MM.1S (cell line): ENCODE results near the gene HSF2BP.
"Not testable (repeated sequence)": the region's sequence is repeated elsewhere in the genome, so short reads cannot be mapped to it uniquely, and the experiment has no call there.

Experiments
- DNase-seq: peaks from one replicate; pipeline ENCODE4 v3.0.0-alpha.2; 2015
- H2AFZ ChIP-seq: fragments of 300-600 bp; sonication (generic); 2 replicates; pipeline ENCODE4 v1.6.0; 2016; ENCODE audit warnings: antibody characterized with exemption, low read length
- H3F3A ChIP-seq: fragments of 300-600 bp; sonication (generic); 2 replicates; pipeline ENCODE4 v1.6.1; 2016; ENCODE audit warnings: mild to moderate bottlenecking, antibody characterized with exemption, low read length, moderate library complexity, mixed read lengths; ENCODE audit not compliant: insufficient read depth
- H3K27ac ChIP-seq: fragments of 300-600 bp; sonication (generic); 2 replicates; pipeline ENCODE4 v1.5.1; 2016; ENCODE audit warnings: mild to moderate bottlenecking, low read length
- H3K27me3 ChIP-seq: fragments of 300-600 bp; sonication (generic); replicated peaks from 2 replicates; pipeline ENCODE4 v1.6.0; 2016; ENCODE audit warnings: low read length; ENCODE audit not compliant: insufficient read depth
- H3K36me3 ChIP-seq: fragments of 300-600 bp; sonication (generic); replicated peaks from 2 replicates; pipeline ENCODE4 v1.6.1; 2016; ENCODE audit warnings: mild to moderate bottlenecking, low read length, mixed read lengths; ENCODE audit not compliant: insufficient read depth
- H3K4me1 ChIP-seq: fragments of 300-600 bp; sonication (generic); 2 replicates; pipeline ENCODE4 v1.6.1; 2016; ENCODE audit warnings: low read length, mixed read lengths
- H3K4me2 ChIP-seq: fragments of 300-600 bp; sonication (generic); 2 replicates; pipeline ENCODE4 v1.6.0; 2016; ENCODE audit warnings: low read depth, low read length
- H3K4me3 ChIP-seq: fragments of 300-600 bp; sonication (generic); 2 replicates; pipeline ENCODE4 v1.5.1; 2016; ENCODE audit warnings: low read length, mixed read lengths
- H3K79me2 ChIP-seq: fragments of 300-600 bp; sonication (generic); 2 replicates; pipeline ENCODE4 v1.6.1; 2016; ENCODE audit warnings: mixed run types, low read length, mixed read lengths
- H3K9ac ChIP-seq: fragments of 300-600 bp; sonication (generic); 2 replicates; pipeline ENCODE4 v1.6.1; 2016; ENCODE audit warnings: low read length, mixed read lengths
- H3K9me2 ChIP-seq: fragments of 300-600 bp; sonication (generic); replicated peaks from 2 replicates; pipeline ENCODE4 v1.6.1; 2016; ENCODE audit warnings: mild to moderate bottlenecking, low read length, mixed read lengths; ENCODE audit not compliant: insufficient read depth
- H3K9me3 ChIP-seq: fragments of 300-600 bp; sonication (generic); replicated peaks from 2 replicates; pipeline ENCODE4 v1.6.1; 2016; ENCODE audit warnings: mild to moderate bottlenecking, low read length, mixed read lengths; ENCODE audit not compliant: insufficient read depth
- H4K20me1 ChIP-seq: fragments of 300-600 bp; sonication (generic); 2 replicates; pipeline ENCODE4 v1.6.1; 2016; ENCODE audit warnings: mild to moderate bottlenecking, low read length, moderate library complexity, mixed read lengths; ENCODE audit not compliant: insufficient read depth

Gene HSF2BP

DNA sequence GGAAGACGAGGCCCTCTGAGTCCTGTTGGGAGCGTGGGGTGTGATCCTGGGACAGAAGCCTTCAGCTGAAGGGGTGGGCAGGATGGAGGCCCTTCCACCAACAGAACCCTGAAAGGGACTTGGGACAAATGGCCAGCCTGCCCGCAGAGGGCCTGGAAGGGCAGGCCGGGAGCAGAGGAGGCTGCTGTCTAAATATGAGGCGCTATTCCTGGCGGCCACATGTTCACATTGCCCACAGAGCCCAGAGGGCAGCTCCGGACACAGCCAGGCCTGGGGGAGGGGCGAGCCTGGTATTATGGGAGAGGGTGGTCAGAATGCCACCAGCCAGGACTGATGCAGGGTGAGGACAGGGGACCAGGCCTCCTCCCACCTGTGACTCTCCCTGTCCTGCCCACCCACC is 160.4 kb downstream of the HSF2BP start:
- H3K4me1 ChIP-seq, H3K9me2 ChIP-seq, DNase-seq, H3K36me3 ChIP-seq, H3K4me3 ChIP-seq, H3K79me2 ChIP-seq, H3K27me3 ChIP-seq, H3K27ac ChIP-seq, H3F3A ChIP-seq, H3K4me2 ChIP-seq, H3K9me3 ChIP-seq, H2AFZ ChIP-seq, H4K20me1 ChIP-seq, H3K9ac ChIP-seq: not testable (repeated sequence)

DNA sequence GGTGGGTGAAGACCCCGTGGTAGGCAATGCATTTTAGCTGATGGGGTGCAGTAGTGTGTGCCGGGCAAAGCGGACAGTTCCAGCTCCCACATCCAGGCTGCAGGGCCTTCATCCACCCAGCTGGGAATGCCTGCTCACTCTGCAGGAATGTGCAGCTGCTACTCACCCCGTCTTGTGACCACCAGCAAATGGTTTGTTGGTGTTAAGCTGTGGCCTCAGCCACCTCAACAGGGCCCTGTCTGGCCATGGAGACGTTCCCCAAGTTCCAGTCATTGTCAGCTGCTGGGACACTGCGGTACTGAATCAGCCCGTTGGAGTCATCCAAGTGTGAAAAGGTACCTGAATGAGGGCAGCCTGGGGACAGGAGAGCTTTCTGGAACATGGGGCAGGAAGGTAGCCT is 161.2 kb downstream of the HSF2BP start:
- not testable (repeated sequence) for H3K36me3 ChIP-seq, H2AFZ ChIP-seq, H3K9me2 ChIP-seq, H3K4me1 ChIP-seq, H4K20me1 ChIP-seq, H3F3A ChIP-seq, H3K4me2 ChIP-seq, H3K79me2 ChIP-seq, H3K27ac ChIP-seq, H3K9ac ChIP-seq, H3K27me3 ChIP-seq, H3K9me3 ChIP-seq, H3K4me3 ChIP-seq, DNase-seq

DNA sequence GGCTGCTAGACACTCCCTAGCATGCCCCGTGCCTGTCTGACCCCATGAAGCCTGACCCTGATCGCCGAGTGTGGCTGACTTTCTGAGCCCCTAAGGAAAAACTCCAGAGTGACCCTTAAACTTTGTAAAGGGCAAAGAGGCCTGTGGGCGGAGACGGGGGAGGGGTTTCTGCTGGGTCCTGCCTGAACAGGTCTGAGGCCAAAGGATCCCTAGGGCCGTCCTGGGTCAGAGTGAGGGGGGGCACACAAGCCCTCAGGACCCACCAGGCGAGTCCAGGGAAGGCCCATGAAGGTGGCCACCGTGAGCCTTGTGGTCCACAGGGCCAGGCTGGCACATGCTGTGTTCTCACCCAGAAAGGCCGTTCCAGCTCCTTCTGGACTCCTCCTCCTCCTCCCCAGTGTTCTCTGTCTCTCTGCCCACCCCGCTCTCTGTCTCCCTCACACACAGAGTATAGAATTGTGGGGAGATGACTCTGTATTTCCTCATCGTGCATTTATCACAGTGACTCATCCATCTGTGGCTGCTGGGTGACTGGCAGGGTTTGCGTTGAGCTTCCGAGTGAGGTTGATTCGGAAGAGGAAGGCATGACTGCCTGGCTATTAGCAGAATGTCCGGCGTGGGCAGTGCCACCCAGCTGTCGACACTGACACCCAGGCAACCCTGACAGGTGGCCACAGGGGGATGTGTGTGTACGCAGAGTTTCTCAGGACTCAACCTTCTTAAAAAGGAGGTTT is 164.8 kb downstream of the HSF2BP start:
- not testable (repeated sequence) for H3K79me2 ChIP-seq, H3K27ac ChIP-seq, H3K4me2 ChIP-seq, H3K9me2 ChIP-seq, H3K4me3 ChIP-seq, H2AFZ ChIP-seq, H3K9ac ChIP-seq, H4K20me1 ChIP-seq, H3K9me3 ChIP-seq, DNase-seq, H3K4me1 ChIP-seq, H3F3A ChIP-seq, H3K36me3 ChIP-seq, H3K27me3 ChIP-seq

DNA sequence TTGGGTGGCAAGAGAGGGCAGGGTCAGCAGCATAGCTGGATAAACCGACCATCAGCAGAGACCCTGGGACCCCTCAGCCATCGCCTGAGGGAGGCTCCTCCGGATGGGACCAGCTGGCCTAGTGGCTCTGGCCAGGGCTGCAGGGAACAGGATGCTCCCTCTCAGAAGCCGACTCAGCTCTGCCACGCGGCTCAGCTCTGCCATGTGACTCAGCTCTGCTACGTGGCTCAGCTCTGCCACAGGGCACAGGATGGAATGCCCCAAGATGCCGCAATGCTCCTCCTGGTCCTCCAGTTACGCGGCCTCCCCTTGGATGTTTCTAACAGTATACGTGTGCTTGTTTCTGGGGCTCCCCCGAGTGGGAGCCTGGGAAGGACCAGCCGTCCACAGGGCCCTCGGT is 165.8 kb downstream of the HSF2BP start:
- H3K79me2 ChIP-seq, H3F3A ChIP-seq, H3K27me3 ChIP-seq, H2AFZ ChIP-seq, H3K4me3 ChIP-seq, H3K9me3 ChIP-seq, H3K9me2 ChIP-seq, H3K27ac ChIP-seq, H3K4me2 ChIP-seq, H3K36me3 ChIP-seq, DNase-seq, H3K9ac ChIP-seq, H3K4me1 ChIP-seq, H4K20me1 ChIP-seq: not testable (repeated sequence)

DNA sequence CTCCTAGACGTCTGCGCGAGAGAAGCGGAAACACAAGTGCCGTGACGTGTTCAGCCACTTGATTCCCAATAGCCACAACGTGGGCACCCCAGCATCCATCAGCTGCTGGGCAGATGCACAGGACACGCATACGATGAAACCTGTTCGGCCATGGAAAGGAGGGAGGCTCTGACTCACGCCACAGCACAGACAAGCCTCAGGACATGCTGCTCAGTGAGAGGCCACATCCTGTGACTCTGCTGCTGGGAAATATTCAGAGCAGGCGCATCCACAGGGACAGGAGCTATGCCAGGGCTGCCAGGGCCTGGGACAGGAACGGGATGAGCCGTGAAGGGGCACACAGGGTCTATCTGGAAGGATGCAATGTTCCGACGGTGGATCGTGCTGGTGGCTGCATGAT is 171.1 kb downstream of the HSF2BP start:
- not testable (repeated sequence) for H3K36me3 ChIP-seq, H3F3A ChIP-seq, H3K4me1 ChIP-seq, H3K27me3 ChIP-seq, H3K4me3 ChIP-seq, H3K9me2 ChIP-seq, H3K9me3 ChIP-seq, H3K27ac ChIP-seq, H2AFZ ChIP-seq, H4K20me1 ChIP-seq, H3K9ac ChIP-seq, H3K79me2 ChIP-seq, H3K4me2 ChIP-seq, DNase-seq

DNA sequence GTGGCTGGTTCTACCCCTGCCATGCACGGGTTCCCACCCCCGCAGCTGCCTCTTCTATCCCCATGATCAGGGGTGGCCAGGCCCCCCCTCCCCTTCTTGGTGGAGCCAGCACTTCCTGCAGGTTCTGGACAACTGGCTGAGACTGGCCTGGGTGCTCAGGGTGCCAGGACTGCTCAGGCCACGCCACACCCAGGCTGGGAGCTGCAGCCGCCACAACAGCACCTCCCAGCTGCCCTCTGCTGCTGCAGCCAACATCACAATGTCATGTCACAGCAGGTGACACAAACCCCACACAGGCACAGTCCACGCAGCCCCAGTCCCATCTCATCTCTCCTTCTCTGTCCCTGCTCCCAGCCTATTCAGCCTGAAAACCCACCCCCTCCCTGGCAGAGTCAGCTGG is 173.2 kb downstream of the HSF2BP start:
- H2AFZ ChIP-seq = not testable (repeated sequence)

DNA sequence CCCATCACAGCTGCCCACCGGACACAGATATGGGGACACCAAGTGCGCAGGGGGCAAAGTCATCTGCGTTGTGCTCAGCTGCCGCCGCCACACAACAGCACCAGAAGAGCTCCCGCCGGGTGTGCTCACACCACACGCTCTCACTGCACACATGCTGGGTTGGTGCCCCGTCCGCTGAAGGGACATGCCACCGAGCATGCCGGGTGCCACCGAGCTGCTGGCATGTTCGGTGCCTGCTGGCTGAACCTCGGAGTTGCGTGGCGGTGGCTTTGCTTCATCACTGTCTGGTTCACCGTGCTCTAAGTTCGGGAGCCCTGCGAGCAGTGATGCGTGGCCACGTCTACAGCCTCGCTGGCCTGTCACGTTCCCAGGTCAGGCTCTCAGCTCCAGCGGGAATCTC is 174.3 kb downstream of the HSF2BP start:
- not testable (repeated sequence) for H3K4me1 ChIP-seq, H3K4me3 ChIP-seq, H3K27ac ChIP-seq, H3K4me2 ChIP-seq, H2AFZ ChIP-seq, H4K20me1 ChIP-seq, H3K27me3 ChIP-seq, H3K9me3 ChIP-seq, H3K9me2 ChIP-seq, H3K9ac ChIP-seq, H3K36me3 ChIP-seq, H3K79me2 ChIP-seq, H3F3A ChIP-seq, DNase-seq

More for the DNA sequence above, 173.2 kb downstream of the HSF2BP start:
- not testable (repeated sequence) for H3K4me2 ChIP-seq, H3K4me3 ChIP-seq, H3K27me3 ChIP-seq, H3K9me3 ChIP-seq, H3K4me1 ChIP-seq, H3K79me2 ChIP-seq, H3F3A ChIP-seq, H3K27ac ChIP-seq, H4K20me1 ChIP-seq, DNase-seq, H3K9me2 ChIP-seq, H3K36me3 ChIP-seq, H3K9ac ChIP-seq

DNA sequence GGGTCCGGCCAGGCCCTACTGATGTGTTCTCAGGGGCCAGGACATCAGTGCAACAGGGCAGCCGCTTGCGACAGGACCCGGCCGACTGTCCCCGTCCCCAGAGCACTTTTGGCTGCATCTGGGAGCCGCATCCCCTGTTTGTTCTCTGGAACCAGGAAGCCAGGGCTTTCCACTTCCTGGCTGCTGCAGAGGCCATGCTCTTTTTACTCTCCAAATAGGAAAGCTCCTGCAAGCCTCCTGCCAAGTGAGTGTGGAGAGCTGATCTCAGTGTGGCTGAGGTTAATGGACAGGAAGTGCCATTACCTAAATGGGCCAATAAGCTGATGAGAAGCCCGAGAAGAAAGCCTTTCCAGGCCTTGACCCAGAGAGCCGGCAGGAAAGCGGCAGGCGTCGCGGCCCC is 180.1 kb downstream of the HSF2BP start:
- not testable (repeated sequence) for H3K36me3 ChIP-seq, H3K4me1 ChIP-seq, H3K9me2 ChIP-seq, H3K4me3 ChIP-seq, H3F3A ChIP-seq, H3K4me2 ChIP-seq, H2AFZ ChIP-seq, DNase-seq, H3K9ac ChIP-seq, H4K20me1 ChIP-seq, H3K79me2 ChIP-seq, H3K27ac ChIP-seq, H3K27me3 ChIP-seq, H3K9me3 ChIP-seq
